Measurements from ENCODE around the gene MCCC2. TPM values are rescaled to one million over a fixed set of nuclear protein-coding genes. Genes with fewer than 3 reads are reported as not detected.

The MCCC2 gene
- total and polyA plus RNA-seq, 2 of the 4 experiments (the other 2 are of a cell fraction) = 18.0 to 22.0 TPM

DNA sequence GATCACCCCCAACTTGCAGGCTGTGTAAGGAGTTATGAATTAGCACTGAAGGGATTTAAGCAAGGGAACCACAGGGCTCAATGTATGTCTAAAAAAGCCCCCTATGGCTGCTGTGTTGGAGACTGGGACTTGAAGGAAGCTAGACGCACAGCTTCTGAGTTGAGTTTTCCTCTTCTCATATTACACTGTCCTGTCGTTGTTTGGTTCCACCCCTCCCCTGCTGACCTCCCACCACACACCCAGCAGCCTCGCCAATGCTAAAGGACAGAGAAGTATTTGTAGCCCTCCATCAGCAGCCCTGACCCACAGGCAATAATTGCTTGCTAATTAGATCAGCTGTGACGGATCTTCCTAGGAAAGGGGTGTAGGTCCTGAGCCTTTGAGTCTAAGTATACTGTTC, 116.8 kb downstream of the MCCC2 start:
- Histone ChIP-seq H4K5ac (ENCODE audit: low read depth, low read length) (no peak overlapping the region), H2BK15ac (ENCODE audit: low read depth, low read length) (no peak overlapping the region), H3K27ac (ENCODE audit: insufficient read depth, low read length) (no peak overlapping the region), H2AK9ac (replicated peaks; ENCODE audit: low read depth, low read length, poor library complexity) (no peak overlapping the region), H3K14ac (replicated peaks; ENCODE audit: low read depth, low read length) (no peak overlapping the region), H3K9me1 (ENCODE audit: insufficient read depth, low read length) (no peaks in the 10 kb centered on the region), H3K27me3 (ENCODE audit: control insufficient read depth, insufficient read depth, low read length) (peaks cover 32% of the 10 kb centered on the region), H3K18ac (ENCODE audit: low read depth, low read length) (no peak overlapping the region), H3K4me2 (ENCODE audit: low read depth, low read length) (no peak overlapping the region), H3K9ac (ENCODE audit: low read depth, low read length) (no peak overlapping the region), H3K4me3 (ENCODE audit: insufficient read depth, low read depth, low read length) (no peak overlapping the region), H3K4me1 (ENCODE audit: control insufficient read depth, insufficient read depth, low read length) (no peaks in the 10 kb centered on the region), H2BK120ac (ENCODE audit: low read depth, low read length) (no peak overlapping the region), H3K36me3 (ENCODE audit: control insufficient read depth, insufficient read depth, low read length) (no peaks in the 10 kb centered on the region), H3K79me1 (ENCODE audit: low read depth in 1 of 2, low read length in 2 of 2) (no peaks in the 10 kb centered on the region), H3K56ac (ENCODE audit: extremely low read depth, insufficient read depth, low read length) (no peak overlapping the region), H4K8ac (ENCODE audit: low read depth in 2 of 2, low read length in 2 of 2) (no peak overlapping the region), H3K4ac (ENCODE audit: low read depth, low read length) (no peak overlapping the region), H3K9me3 (ENCODE audit: control insufficient read depth, insufficient read depth, low read length) (no peaks in the 10 kb centered on the region), H2AFZ (replicated peaks; ENCODE audit: low read length, poor library complexity) (no peak overlapping the region), H3K23ac (ENCODE audit: low read depth, low read length) (no peak overlapping the region), H4K91ac (ENCODE audit: insufficient read depth, low read depth, low read length) (no peak overlapping the region), H2BK5ac (ENCODE audit: low read depth, low read length, poor library complexity, severe bottlenecking) (no peak overlapping the region), H4K20me1 (ENCODE audit: insufficient read depth, low read length) (no peaks in the 10 kb centered on the region), H2BK20ac (ENCODE audit: low read depth, low read length) (no peak overlapping the region), H2AK5ac (ENCODE audit: low read depth, low read length) (no peak overlapping the region)
- TF ChIP-seq RFX5 (IDR thresholded peaks at IDR 0.05; ENCODE audit: low read depth, low read length) = no peak
- TF ChIP-seq MAZ (IDR thresholded peaks at IDR 0.05; ENCODE audit: borderline replicate concordance, low read depth, low read length) = no peak
- no peak for TF ChIP-seq CEBPB (IDR thresholded peaks at IDR 0.05; ENCODE audit: low read depth, low read length)
- TF ChIP-seq BHLHE40 (IDR thresholded peaks at IDR 0.05; ENCODE audit: low read depth, low read length) = no peak
- TF ChIP-seq POLR2A (IDR thresholded peaks at IDR 0.05; ENCODE audit: low read depth, low read length) = no peak
- TF ChIP-seq, protein P1, sequence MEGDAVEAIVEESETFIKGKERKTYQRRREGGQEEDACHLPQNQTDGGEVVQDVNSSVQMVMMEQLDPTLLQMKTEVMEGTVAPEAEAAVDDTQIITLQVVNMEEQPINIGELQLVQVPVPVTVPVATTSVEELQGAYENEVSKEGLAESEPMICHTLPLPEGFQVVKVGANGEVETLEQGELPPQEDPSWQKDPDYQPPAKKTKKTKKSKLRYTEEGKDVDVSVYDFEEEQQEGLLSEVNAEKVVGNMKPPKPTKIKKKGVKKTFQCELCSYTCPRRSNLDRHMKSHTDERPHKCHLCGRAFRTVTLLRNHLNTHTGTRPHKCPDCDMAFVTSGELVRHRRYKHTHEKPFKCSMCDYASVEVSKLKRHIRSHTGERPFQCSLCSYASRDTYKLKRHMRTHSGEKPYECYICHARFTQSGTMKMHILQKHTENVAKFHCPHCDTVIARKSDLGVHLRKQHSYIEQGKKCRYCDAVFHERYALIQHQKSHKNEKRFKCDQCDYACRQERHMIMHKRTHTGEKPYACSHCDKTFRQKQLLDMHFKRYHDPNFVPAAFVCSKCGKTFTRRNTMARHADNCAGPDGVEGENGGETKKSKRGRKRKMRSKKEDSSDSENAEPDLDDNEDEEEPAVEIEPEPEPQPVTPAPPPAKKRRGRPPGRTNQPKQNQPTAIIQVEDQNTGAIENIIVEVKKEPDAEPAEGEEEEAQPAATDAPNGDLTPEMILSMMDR (conservative IDR thresholded peaks at IDR 0.05; ENCODE audit: low read depth, low read length) = no peak
- no peak for TF ChIP-seq RCOR1 (IDR thresholded peaks at IDR 0.05; ENCODE audit: insufficient replicate concordance, low read length)
- no peak for TF ChIP-seq MAFK (IDR thresholded peaks at IDR 0.05; ENCODE audit: low read depth, low read length)
- no peak for TF ChIP-seq SMC3 (IDR thresholded peaks at IDR 0.05; ENCODE audit: low read depth, low read length)
- TF ChIP-seq, protein P2, sequence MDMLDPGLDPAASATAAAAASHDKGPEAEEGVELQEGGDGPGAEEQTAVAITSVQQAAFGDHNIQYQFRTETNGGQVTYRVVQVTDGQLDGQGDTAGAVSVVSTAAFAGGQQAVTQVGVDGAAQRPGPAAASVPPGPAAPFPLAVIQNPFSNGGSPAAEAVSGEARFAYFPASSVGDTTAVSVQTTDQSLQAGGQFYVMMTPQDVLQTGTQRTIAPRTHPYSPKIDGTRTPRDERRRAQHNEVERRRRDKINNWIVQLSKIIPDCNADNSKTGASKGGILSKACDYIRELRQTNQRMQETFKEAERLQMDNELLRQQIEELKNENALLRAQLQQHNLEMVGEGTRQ (IDR thresholded peaks at IDR 0.05; ENCODE audit: low read depth, low read length) = no peak
- TF ChIP-seq, protein P3, sequence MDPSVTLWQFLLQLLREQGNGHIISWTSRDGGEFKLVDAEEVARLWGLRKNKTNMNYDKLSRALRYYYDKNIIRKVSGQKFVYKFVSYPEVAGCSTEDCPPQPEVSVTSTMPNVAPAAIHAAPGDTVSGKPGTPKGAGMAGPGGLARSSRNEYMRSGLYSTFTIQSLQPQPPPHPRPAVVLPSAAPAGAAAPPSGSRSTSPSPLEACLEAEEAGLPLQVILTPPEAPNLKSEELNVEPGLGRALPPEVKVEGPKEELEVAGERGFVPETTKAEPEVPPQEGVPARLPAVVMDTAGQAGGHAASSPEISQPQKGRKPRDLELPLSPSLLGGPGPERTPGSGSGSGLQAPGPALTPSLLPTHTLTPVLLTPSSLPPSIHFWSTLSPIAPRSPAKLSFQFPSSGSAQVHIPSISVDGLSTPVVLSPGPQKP (IDR thresholded peaks at IDR 0.05; ENCODE audit: borderline replicate concordance, low read depth, low read length) = no peak
- TF ChIP-seq RAD21 (IDR thresholded peaks at IDR 0.05; ENCODE audit: low read length) = no peak
- no peak for TF ChIP-seq CHD1 (IDR thresholded peaks at IDR 0.05; ENCODE audit: low read depth, low read length)
- no peak for TF ChIP-seq MXI1 (IDR thresholded peaks at IDR 0.05; ENCODE audit: borderline replicate concordance, low read depth, low read length)
- TF ChIP-seq FOS (IDR thresholded peaks at IDR 0.05; ENCODE audit: low read depth, low read length) = no peak
- no peak for TF ChIP-seq NFE2L2 (IDR thresholded peaks at IDR 0.05; ENCODE audit: low read depth, low read length)
- WGBS, 2 experiments (ENCODE audit: extremely low coverage in 2 of 2, insufficient read length in 1 of 2) = no CpG with 5 or more reads among the region's 4 CpGs
- in situ Hi-C loops (cut with MboI; ENCODE audit: low sequenced_read_pairs) = no loop called here
- intact Hi-C loops (cut with micrococcal nuclease) = no loop called here
- DNase-seq = no peak
- no TSS peak for BruUV-seq (replicated peaks)
- no peak for ATAC-seq (ENCODE audit: low read depth)
- dilution Hi-C loops (cut with HindIII; ENCODE audit: low sequenced_read_pairs, unreplicated experiment) = no loop called here
- POLR2A ChIA-PET (ENCODE audit: unreplicated experiment) = no interaction called here
- CTCF ChIA-PET = no interaction called here

Data from IMR-90 (cell line).